B cell (primary cell): Measurements from ENCODE around the gene CARS2.

Experiments used
- CTCF ChIP-seq: fragments of 200-600 bp; IDR thresholded peaks from one replicate; pipeline ENCODE4 v1.8.0; 2022; ENCODE audit warnings: antibody characterized with exemption, mild to moderate bottlenecking
- EZH2 ChIP-seq: IDR thresholded peaks from 2 replicates; pipeline ENCODE4 v1.6.1; 2012; ENCODE audit warnings: borderline replicate concordance, low read depth, mild to moderate bottlenecking, moderate library complexity, low read length; ENCODE audit not compliant: insufficient read depth, poor library complexity, severe bottlenecking

DNA sequence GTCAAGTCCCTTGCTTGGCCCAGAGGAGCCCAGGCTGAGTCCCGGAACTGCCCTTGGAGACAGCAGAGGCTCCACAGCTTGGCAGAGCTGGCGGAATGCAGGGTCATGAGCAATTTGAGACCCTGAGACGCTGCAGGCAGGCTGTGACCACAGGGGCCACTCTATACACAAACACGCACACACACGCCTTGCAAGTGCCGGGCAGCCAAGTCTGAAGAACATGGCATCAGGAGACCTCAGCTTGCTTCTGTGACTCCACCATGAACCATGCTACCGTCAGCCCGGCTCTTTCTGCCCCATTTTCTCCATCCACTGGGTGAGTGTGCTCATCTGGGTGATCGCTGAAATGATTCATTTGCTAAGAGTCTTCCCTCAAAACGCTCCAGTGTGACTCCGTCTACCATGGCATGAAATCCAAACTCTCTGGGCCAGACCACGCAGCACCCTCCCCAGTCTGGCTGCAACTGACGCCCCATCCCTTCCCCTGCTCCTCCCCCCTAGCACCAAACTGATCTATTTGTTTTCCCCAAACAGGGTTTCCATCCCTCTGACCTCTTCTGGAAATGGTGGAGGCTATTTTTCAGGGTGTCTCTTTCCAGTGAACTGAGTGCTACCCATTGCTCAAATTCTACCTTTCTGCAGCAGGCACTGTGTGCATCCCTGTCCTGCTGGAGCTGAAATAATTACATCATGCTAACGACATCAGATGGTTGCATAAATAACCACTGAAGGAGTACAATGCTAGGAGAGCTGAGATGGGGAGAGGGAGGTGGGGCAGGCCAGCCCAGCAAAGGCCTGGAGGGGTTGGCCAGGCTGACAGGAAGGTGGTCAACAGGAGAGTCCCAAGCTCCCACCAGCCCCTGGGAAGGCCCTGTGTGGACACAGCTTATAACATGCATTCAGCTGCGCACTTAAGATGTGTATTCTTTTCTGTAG lies 3.1 kb downstream of the CARS2 start:
- no peak for TF ChIP-seq CTCF
- TF ChIP-seq EZH2 = no peak
